Endothelial cell of umbilical vein (primary cell): ENCODE results near the gene SATB1. TPM values are rescaled to one million over a fixed set of nuclear protein-coding genes. Genes with fewer than 3 reads are reported as not detected.

ENCODE experiments used
- BruUV-seq: library from RNA; stranded (reverse); fragments of 400-500 nt; replicated peaks from 2 replicates; lab custom pipeline; 2021; lab: Mats Ljungman, UMichigan
- CTCF ChIA-PET: fragments of 300-600, 350-600 bp; sonication (Branson Sonifier 250); formaldehyde crosslinking; loops from one replicate; lab custom pipeline; 2021; ENCODE audit warnings: antibody characterized with exemption, inconsistent platforms; lab: Charles Lee
- POLR2A ChIA-PET: fragments of 300-600, 350-600 bp; sonication (Branson Sonifier 250); formaldehyde crosslinking; loops from one replicate; lab custom pipeline; 2021; ENCODE audit warnings: antibody characterized with exemption, inconsistent platforms; lab: Charles Lee
- DNase-seq: peaks from one replicate; pipeline ENCODE4 v3.0.0-alpha.2; 2011; ENCODE audit warnings: low read depth, low spot score
- FAIRE-seq: peaks from 2 replicates; lab custom pipeline; 2011; peaks lifted over from hg19 to GRCh38; lab: Jason Lieb, UNC
- H2AFZ ChIP-seq: 2 replicates; pipeline ENCODE4 v1.6.0; 2012; ENCODE audit warnings: low read depth, low read length, control low read depth, inconsistent platforms
- H3K27ac ChIP-seq: 2 replicates; pipeline ENCODE4 v1.5.1; 2011; ENCODE audit warnings: low read depth, mild to moderate bottlenecking, control low read depth, low read length, moderate library complexity; ENCODE audit not compliant: insufficient read depth
- H3K27me3 ChIP-seq, 2 experiments: 2 replicates each; pipeline versions ENCODE4 v1.6.0 to v1.6.1; 2011; ENCODE audit warnings: low read length in 2 of 2, mixed read lengths in 1 of 2; ENCODE audit not compliant: control insufficient read depth in 2 of 2, insufficient read depth in 2 of 2
- H3K36me3 ChIP-seq, 2 experiments: 2 replicates in 1 of 2; 3 replicates in 1 of 2; pipeline ENCODE4 v1.5.1; 2011; ENCODE audit warnings: low read length in 2 of 2, mild to moderate bottlenecking in 1 of 2, moderate library complexity in 1 of 2; ENCODE audit not compliant: control insufficient read depth in 2 of 2, insufficient read depth in 2 of 2; ENCODE audit errors: extremely low read depth in 1 of 2
- H3K4me1 ChIP-seq: 3 replicates; pipeline ENCODE4 v1.5.1; 2011; ENCODE audit warnings: mild to moderate bottlenecking, low read length; ENCODE audit not compliant: control insufficient read depth, insufficient read depth; ENCODE audit errors: extremely low read depth
- H3K4me2 ChIP-seq: 2 replicates; pipeline ENCODE4 v1.6.1; 2011; ENCODE audit warnings: low read length, control low read depth, mixed read lengths; ENCODE audit not compliant: insufficient read depth
- H3K4me3 ChIP-seq, 3 experiments: fragments of 200-600 bp in 1 of 3; sonication (generic), shearing (Covaris generic) in 1 of 3; replicated peaks in 1 of 3; 2 replicates each; pipeline ENCODE4 v1.5.1; 2011 to 2016; ENCODE audit warnings: control low read depth in 3 of 3, low read length in 3 of 3, mild to moderate bottlenecking in 2 of 3, inconsistent platforms in 1 of 3, low read depth in 1 of 3, moderate library complexity in 1 of 3; ENCODE audit not compliant: insufficient read depth in 1 of 3
- H3K79me2 ChIP-seq: 2 replicates; pipeline ENCODE4 v1.6.0; 2012; ENCODE audit warnings: low read length, inconsistent platforms; ENCODE audit not compliant: control insufficient read depth, insufficient read depth
- H3K9ac ChIP-seq: replicated peaks from 2 replicates; pipeline ENCODE3; 2011; ENCODE audit warnings: low read length, control low read depth; ENCODE audit not compliant: insufficient read depth; ENCODE audit errors: extremely low read depth
- H3K9me1 ChIP-seq: replicated peaks from 3 replicates; pipeline ENCODE4 v1.6.0; 2011; ENCODE audit warnings: mild to moderate bottlenecking, low read length; ENCODE audit not compliant: control insufficient read depth, insufficient read depth; ENCODE audit errors: extremely low read depth
- H3K9me3 ChIP-seq: replicated peaks from 2 replicates; pipeline ENCODE4 v1.5.1; 2012; ENCODE audit warnings: low read length, inconsistent platforms; ENCODE audit not compliant: control insufficient read depth, insufficient read depth
- H4K20me1 ChIP-seq: replicated peaks from 2 replicates; pipeline ENCODE3; 2011; ENCODE audit warnings: mild to moderate bottlenecking, low read length; ENCODE audit not compliant: control insufficient read depth, insufficient read depth; ENCODE audit errors: extremely low read depth
- CTCF ChIP-seq, 2 donors: IDR thresholded peaks; 1 replicate in 1 of 2; 2 replicates in 1 of 2; pipeline ENCODE4 v1.5.1; 2011; ENCODE audit warnings: low read length in 2 of 2, mild to moderate bottlenecking in 2 of 2, moderate library complexity in 2 of 2, control low read depth in 1 of 2, inconsistent platforms in 1 of 2, low read depth in 1 of 2; ENCODE audit not compliant: insufficient read depth in 1 of 2; ENCODE audit errors: extremely low read depth in 1 of 2
- EZH2 ChIP-seq: IDR thresholded peaks from 2 replicates; pipeline ENCODE4 v1.6.1; 2012; ENCODE audit warnings: borderline replicate concordance, low read depth, mild to moderate bottlenecking, moderate library complexity, low read length, inconsistent platforms; ENCODE audit not compliant: severe bottlenecking
- FOS ChIP-seq: IDR thresholded peaks from 2 replicates; pipeline ENCODE4 v1.6.1; 2011; ENCODE audit warnings: mild to moderate bottlenecking, low read length, moderate library complexity, borderline replicate concordance; ENCODE audit not compliant: insufficient read depth
- GATA2 ChIP-seq: IDR thresholded peaks from 2 replicates; pipeline ENCODE4 v1.7.0; 2011; ENCODE audit warnings: low read depth, mild to moderate bottlenecking, moderate library complexity, mixed read lengths, low read length; ENCODE audit not compliant: insufficient read length, insufficient read depth
- JUN ChIP-seq: IDR thresholded peaks from 2 replicates; pipeline ENCODE4 v1.6.1; 2011; ENCODE audit warnings: borderline replicate concordance, low read depth; ENCODE audit not compliant: insufficient read length, insufficient read depth
- MAX ChIP-seq: IDR thresholded peaks from 2 replicates; pipeline ENCODE4 v1.6.1; 2011; ENCODE audit not compliant: insufficient read depth, insufficient read length
- MYC ChIP-seq: IDR thresholded peaks from one replicate; pipeline ENCODE4 v1.6.1; 2011; ENCODE audit warnings: mild to moderate bottlenecking, low read depth, low read length
- POLR2A ChIP-seq: IDR thresholded peaks from 2 replicates; pipeline ENCODE4 v1.6.1; 2012; ENCODE audit warnings: low read depth, mild to moderate bottlenecking, control low read depth, low read length
- POLR2AphosphoS5 ChIP-seq: IDR thresholded peaks from 2 replicates; pipeline ENCODE4 v1.6.1; 2012; ENCODE audit warnings: low read depth, mild to moderate bottlenecking, control low read depth, low read length, moderate library complexity; ENCODE audit not compliant: insufficient read depth
- dilution Hi-C: fragments of 300-500 bp; cut with MboI; formaldehyde crosslinking; loops from one replicate; pipeline ENCODE4 v1.15.0; 2019; ENCODE audit warnings: low sequenced_read_pairs; ENCODE audit not compliant: extremely low pct_ligation_motif_present
- intact Hi-C: fragments of 100-400 bp; cut with micrococcal nuclease; formaldehyde crosslinking; loops from one replicate; pipeline ENCODE4 v1.10.0; 2022
- polyA plus RNA-seq, 4 experiments: library from polyadenylated mRNA; depleted of rRNA in 3 of 4; stranded (reverse) in 3 of 4; unstranded in 1 of 4; fragments of >200 nt; gene quantifications; 2 replicates each; pipeline versions ENCODE4 v1.2.1 to v1.2.3, GENCODE V29; 2011 to 2012; ENCODE audit warnings: missing spikeins in 1 of 4
- total RNA-seq: library from RNA; stranded (reverse); gene quantifications from 2 replicates; pipeline ENCODE4 v1.2.3, GENCODE V29; 2021

Gene SATB1
- total and polyA plus RNA-seq, 2 donors (not counting 3 experiments of a cell fraction or from before 2014, with no cell fraction given), result 3.9 to 6.2 TPM

- H4K20me1 ChIP-seq, result no peaks in the 10 kb centered on the region
- H3K4me3 ChIP-seq, result no peak overlapping the region
- no peaks in the 10 kb centered on the region for H3K4me1 ChIP-seq
- no peak overlapping the region for H3K4me2 ChIP-seq
- no peak overlapping the region for H2AFZ ChIP-seq
- H3K79me2 ChIP-seq, result no peaks in the 10 kb centered on the region
- dilution Hi-C loops (no loop called here), intact Hi-C loops (no loop called here)
- ChIA-PET POLR2A (no interaction called here), CTCF (no interaction called here)
- no peaks in the 10 kb centered on the region for H3K9me3 ChIP-seq
- no peak for FAIRE-seq
- no peaks in the 10 kb centered on the region for H3K27me3 ChIP-seq
- no peak for DNase-seq
- H3K9me1 ChIP-seq, result no peaks in the 10 kb centered on the region
- H3K9ac ChIP-seq, result no peak overlapping the region
- BruUV-seq, result no TSS peak
- TF ChIP-seq JUN (peak; percentile 4), MAX (no peak), EZH2 (no peak), FOS (no peak), GATA2 (no peak)
- no peak overlapping the region for H3K27ac ChIP-seq
- no peaks in the 10 kb centered on the region for H3K36me3 ChIP-seq
Observed at GRCh38 chr3:18351069-18351628, 74.0 kb downstream of the SATB1 start.

GRCh38 chr3:18349197-18349798, 75.8 kb downstream of the SATB1 start:
- H3K9ac ChIP-seq, result no peak overlapping the region
- H3K4me2 ChIP-seq, result no peak overlapping the region
- no peaks in the 10 kb centered on the region for H3K79me2 ChIP-seq
- POLR2A ChIA-PET, result no interaction called here
- DNase-seq (no peak), FAIRE-seq (no peak)
- TF ChIP-seq FOS, result no peak
- no peak for TF ChIP-seq CTCF (IDR thresholded peaks at IDR 0.05; ENCODE audit: extremely low read depth in 1 of 2, insufficient read depth in 1 of 2, low read depth in 1 of 2, low read length in 2 of 2)
- TF ChIP-seq POLR2A, result no peak
- no peak for TF ChIP-seq JUN
- no peak for TF ChIP-seq MAX
- no peak for TF ChIP-seq EZH2
- TF ChIP-seq MYC, result no peak
- TF ChIP-seq POLR2AphosphoS5, result no peak
- no peak for TF ChIP-seq GATA2
- dilution Hi-C loops, result no loop called here
- H3K4me1 ChIP-seq, result no peaks in the 10 kb centered on the region
- BruUV-seq, result no TSS peak
- no peaks in the 10 kb centered on the region for H3K27me3 ChIP-seq
- CTCF ChIA-PET, result no interaction called here
- no peaks in the 10 kb centered on the region for H4K20me1 ChIP-seq
- H3K9me3 ChIP-seq, result no peaks in the 10 kb centered on the region
- H3K27ac ChIP-seq, result no peak overlapping the region
- no peak overlapping the region for H2AFZ ChIP-seq
- no peaks in the 10 kb centered on the region for H3K9me1 ChIP-seq
- intact Hi-C loops, result no loop called here
- no peaks in the 10 kb centered on the region for H3K36me3 ChIP-seq
- no peak overlapping the region for H3K4me3 ChIP-seq
